DMS 273 treated with DMSO at 0.1 percent for 48 hours (cell line): ENCODE data around the gene ANKRD7.
"Not testable (repeated sequence)": the region's sequence is repeated elsewhere in the genome, so short reads cannot be mapped to it uniquely, and the experiment has no call there.

Experiments
- DNase-seq: peaks from one replicate; lab custom pipeline; 2025; lab: John Stamatoyannopoulos, UW

ANKRD7 gene

GRCh38 chr7:118233799-118234198, 9.3 kb downstream of the ANKRD7 start:
- DNase-seq: no peak

GRCh38 chr7:118239014-118239413, 14.5 kb downstream of the ANKRD7 start:
- no peak for DNase-seq

GRCh38 chr7:118240320-118240719, 15.8 kb downstream of the ANKRD7 start:
- not testable (repeated sequence) for DNase-seq

- no peak for DNase-seq
Observed at GRCh38 chr7:118243695-118244094, 19.2 kb downstream of the ANKRD7 start.

- DNase-seq: no peak
Observed at GRCh38 chr7:118245267-118246040, 20.9 kb downstream of the ANKRD7 start.

- DNase-seq: no peak
Observed at GRCh38 chr7:118250860-118251494, 26.5 kb downstream of the ANKRD7 start.

GRCh38 chr7:118252087-118252486, 27.6 kb downstream of the ANKRD7 start:
- no peak for DNase-seq

- DNase-seq: no peak
Observed at GRCh38 chr7:118259115-118259514, 34.6 kb downstream of the ANKRD7 start.

- DNase-seq: no peak
Observed at GRCh38 chr7:118264836-118265235, 40.3 kb downstream of the ANKRD7 start.

GRCh38 chr7:118280319-118281012, 56.0 kb downstream of the ANKRD7 start:
- peak; percentile 38 for DNase-seq

GRCh38 chr7:118281196-118281595, 56.7 kb downstream of the ANKRD7 start:
- no peak for DNase-seq

GRCh38 chr7:118285358-118285757, 60.9 kb downstream of the ANKRD7 start:
- DNase-seq: no peak

GRCh38 chr7:118286131-118286530, 61.6 kb downstream of the ANKRD7 start:
- DNase-seq: no peak

- no peak for DNase-seq
Observed at GRCh38 chr7:118288098-118288497, 63.6 kb downstream of the ANKRD7 start.

- no peak for DNase-seq
Observed at GRCh38 chr7:118289476-118289875, 65.0 kb downstream of the ANKRD7 start.
